C4-2B (cell line): ENCODE measurements around the gene STK35.

Experiments used
- ZFX ChIP-seq: fragments of 450-650 bp; IDR thresholded peaks from 2 replicates; pipeline ENCODE4 v1.6.1; 2017
- TF ChIP-seq, protein P1 (sequence below): fragments of 450-650 bp; conservative IDR thresholded peaks from 2 replicates; pipeline ENCODE4 v1.5.1; 2017; ENCODE audit warnings: mild to moderate bottlenecking

DNA sequence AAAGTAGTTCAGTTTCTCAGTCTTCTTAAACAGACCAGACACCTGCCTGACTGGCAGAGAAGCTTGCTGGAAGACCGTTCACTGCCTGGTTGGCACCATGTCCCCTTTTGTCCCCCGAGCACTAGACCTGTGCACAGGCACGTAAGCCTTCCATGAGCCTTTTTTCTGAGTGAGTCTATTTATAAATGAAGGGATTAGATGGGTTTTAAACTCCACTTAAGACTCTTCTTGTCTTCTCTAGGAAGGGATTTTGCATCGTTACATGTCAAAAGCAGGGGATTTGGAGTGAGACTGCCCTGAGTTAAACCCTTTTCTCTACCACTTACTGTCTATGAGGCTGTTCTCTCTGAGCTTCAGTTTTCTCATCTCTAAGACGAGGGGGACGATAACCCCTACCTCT lies 37.6 kb downstream of the STK35 start:
- TF ChIP-seq, protein P1, sequence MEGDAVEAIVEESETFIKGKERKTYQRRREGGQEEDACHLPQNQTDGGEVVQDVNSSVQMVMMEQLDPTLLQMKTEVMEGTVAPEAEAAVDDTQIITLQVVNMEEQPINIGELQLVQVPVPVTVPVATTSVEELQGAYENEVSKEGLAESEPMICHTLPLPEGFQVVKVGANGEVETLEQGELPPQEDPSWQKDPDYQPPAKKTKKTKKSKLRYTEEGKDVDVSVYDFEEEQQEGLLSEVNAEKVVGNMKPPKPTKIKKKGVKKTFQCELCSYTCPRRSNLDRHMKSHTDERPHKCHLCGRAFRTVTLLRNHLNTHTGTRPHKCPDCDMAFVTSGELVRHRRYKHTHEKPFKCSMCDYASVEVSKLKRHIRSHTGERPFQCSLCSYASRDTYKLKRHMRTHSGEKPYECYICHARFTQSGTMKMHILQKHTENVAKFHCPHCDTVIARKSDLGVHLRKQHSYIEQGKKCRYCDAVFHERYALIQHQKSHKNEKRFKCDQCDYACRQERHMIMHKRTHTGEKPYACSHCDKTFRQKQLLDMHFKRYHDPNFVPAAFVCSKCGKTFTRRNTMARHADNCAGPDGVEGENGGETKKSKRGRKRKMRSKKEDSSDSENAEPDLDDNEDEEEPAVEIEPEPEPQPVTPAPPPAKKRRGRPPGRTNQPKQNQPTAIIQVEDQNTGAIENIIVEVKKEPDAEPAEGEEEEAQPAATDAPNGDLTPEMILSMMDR, result no peak
- TF ChIP-seq ZFX, result no peak
